Endothelial cell (in vitro differentiated cells): Measurements from ENCODE around the gene HTR3E. TPM values are rescaled to one million over a fixed set of nuclear protein-coding genes. Genes with fewer than 3 reads are reported as not detected.

ENCODE experiments used
- DNase-seq: peaks from one replicate; pipeline ENCODE4 v3.0.0; 2021; ENCODE audit warnings: low spot score
- H3K27ac Mint-ChIP-seq: one replicate; pipeline ENCODE4 v1.8.0; 2021; ENCODE audit warnings: mixed read lengths, inconsistent platforms; ENCODE audit not compliant: unreplicated experiment
- H3K27me3 Mint-ChIP-seq: one replicate; pipeline ENCODE4 v1.8.0; 2021; ENCODE audit warnings: mild to moderate bottlenecking, moderate library complexity, mixed read lengths, inconsistent platforms; ENCODE audit not compliant: unreplicated experiment
- H3K36me3 Mint-ChIP-seq: one replicate; pipeline ENCODE4 v1.8.0; 2021; ENCODE audit warnings: mild to moderate bottlenecking, low read depth, mixed read lengths, inconsistent platforms; ENCODE audit not compliant: unreplicated experiment
- H3K4me1 Mint-ChIP-seq: one replicate; pipeline ENCODE4 v1.8.0; 2021; ENCODE audit warnings: mild to moderate bottlenecking, mixed read lengths, inconsistent platforms; ENCODE audit not compliant: unreplicated experiment
- H3K4me3 Mint-ChIP-seq: one replicate; pipeline ENCODE4 v1.8.0; 2021; ENCODE audit warnings: mild to moderate bottlenecking, mixed read lengths, inconsistent platforms; ENCODE audit not compliant: unreplicated experiment
- H3K9me3 Mint-ChIP-seq: one replicate; pipeline ENCODE4 v1.8.0; 2021; ENCODE audit warnings: mixed read lengths, inconsistent platforms; ENCODE audit not compliant: unreplicated experiment
- total RNA-seq: library from RNA; stranded (reverse); fragmentation: NEBNext Ultra II Directional; extraction: Animal tissue kit (Norgen Biotek cat#: 25700); gene quantifications from one replicate; pipeline ENCODE4 v1.2.1, GENCODE V29; 2021; ENCODE audit not compliant: unreplicated experiment
- TF ChIP-seq, protein P1 (sequence below): fragments of 200-600 bp; sonication (generic); IDR thresholded peaks from one replicate; pipeline ENCODE4 v1.5.0; 2021; ENCODE audit warnings: antibody characterized with exemption; ENCODE audit not compliant: unreplicated experiment

HTR3E gene
- total RNA-seq, 1 donor from 2014 or later = not detected

DNA sequence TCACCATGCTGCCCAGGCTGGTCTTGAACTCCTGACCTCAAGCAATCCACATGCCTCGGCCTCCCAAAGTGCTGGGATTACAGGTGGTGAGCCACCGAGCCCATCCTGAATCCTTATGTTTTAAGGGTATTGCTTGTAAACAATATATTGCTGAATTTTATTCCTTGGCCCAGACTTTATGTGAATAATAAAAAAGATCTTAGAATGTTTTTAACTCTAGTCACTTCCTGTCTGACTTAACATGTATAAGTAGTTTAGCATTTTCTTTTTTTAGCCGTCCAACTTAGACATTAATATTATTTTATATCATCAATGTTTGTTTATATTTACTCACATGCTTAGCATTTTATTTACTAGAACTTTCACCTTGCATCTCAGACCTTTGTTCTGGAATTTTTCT, 29.1 kb downstream of the HTR3E start:
- no peak for DNase-seq
- Mint-ChIP-seq H3K27ac (no peak overlapping the region), H3K4me1 (peaks cover 6% of the 10 kb centered on the region), H3K36me3 (no peaks in the 10 kb centered on the region), H3K27me3 (no peaks in the 10 kb centered on the region), H3K4me3 (no peak overlapping the region), H3K9me3 (no peaks in the 10 kb centered on the region)
- TF ChIP-seq, protein P1, sequence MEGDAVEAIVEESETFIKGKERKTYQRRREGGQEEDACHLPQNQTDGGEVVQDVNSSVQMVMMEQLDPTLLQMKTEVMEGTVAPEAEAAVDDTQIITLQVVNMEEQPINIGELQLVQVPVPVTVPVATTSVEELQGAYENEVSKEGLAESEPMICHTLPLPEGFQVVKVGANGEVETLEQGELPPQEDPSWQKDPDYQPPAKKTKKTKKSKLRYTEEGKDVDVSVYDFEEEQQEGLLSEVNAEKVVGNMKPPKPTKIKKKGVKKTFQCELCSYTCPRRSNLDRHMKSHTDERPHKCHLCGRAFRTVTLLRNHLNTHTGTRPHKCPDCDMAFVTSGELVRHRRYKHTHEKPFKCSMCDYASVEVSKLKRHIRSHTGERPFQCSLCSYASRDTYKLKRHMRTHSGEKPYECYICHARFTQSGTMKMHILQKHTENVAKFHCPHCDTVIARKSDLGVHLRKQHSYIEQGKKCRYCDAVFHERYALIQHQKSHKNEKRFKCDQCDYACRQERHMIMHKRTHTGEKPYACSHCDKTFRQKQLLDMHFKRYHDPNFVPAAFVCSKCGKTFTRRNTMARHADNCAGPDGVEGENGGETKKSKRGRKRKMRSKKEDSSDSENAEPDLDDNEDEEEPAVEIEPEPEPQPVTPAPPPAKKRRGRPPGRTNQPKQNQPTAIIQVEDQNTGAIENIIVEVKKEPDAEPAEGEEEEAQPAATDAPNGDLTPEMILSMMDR = no peak

DNA sequence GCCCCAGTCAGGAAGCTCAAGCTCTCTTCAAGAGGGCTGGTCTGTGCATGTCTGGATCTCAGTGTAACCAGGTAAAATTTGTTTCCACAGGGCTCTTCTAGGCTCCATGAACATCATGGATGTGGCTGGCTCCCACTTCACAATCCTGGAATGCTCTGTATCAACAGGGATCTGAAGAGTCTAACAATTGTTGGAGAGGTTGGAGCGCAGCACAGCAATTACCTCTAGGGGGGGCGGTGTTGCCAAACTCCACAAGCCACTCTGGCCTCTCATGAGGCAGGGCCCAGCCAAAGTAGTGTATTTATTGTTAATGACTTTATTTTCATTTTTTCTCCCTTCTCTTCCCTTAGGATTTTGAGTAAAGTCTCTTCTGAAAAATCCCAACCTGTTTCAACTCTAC, 32.1 kb downstream of the HTR3E start:
- Mint-ChIP-seq H3K9me3 (no peaks in the 10 kb centered on the region), H3K27me3 (no peaks in the 10 kb centered on the region), H3K4me1 (peaks cover 11% of the 10 kb centered on the region), H3K27ac (no peak overlapping the region), H3K4me3 (no peak overlapping the region), H3K36me3 (no peaks in the 10 kb centered on the region)
- peak; percentile 47 for DNase-seq
- TF ChIP-seq, protein P1 = peak; percentile 41

GRCh38 chr3:184132945-184133344, 36.1 kb downstream of the HTR3E start:
- Mint-ChIP-seq H3K27ac (no peak overlapping the region), H3K4me3 (no peak overlapping the region), H3K9me3 (no peaks in the 10 kb centered on the region), H3K27me3 (no peaks in the 10 kb centered on the region), H3K4me1 (peaks cover 23% of the 10 kb centered on the region), H3K36me3 (peaks cover 5% of the 10 kb centered on the region)
- no peak for DNase-seq
- TF ChIP-seq, protein P1 = no peak

GRCh38 chr3:184133840-184134745, 37.2 kb downstream of the HTR3E start:
- H3K4me1 Mint-ChIP-seq = peaks cover 19% of the 10 kb centered on the region
- peak overlapping the region; percentile 96 for H3K4me3 Mint-ChIP-seq
- H3K27me3 Mint-ChIP-seq = no peaks in the 10 kb centered on the region
- H3K27ac Mint-ChIP-seq = peak overlapping the region; percentile 54
- no peaks in the 10 kb centered on the region for H3K9me3 Mint-ChIP-seq
- peak; percentile 72 for DNase-seq
- H3K36me3 Mint-ChIP-seq = peaks cover 7% of the 10 kb centered on the region
- TF ChIP-seq, protein P1 = no peak

DNA sequence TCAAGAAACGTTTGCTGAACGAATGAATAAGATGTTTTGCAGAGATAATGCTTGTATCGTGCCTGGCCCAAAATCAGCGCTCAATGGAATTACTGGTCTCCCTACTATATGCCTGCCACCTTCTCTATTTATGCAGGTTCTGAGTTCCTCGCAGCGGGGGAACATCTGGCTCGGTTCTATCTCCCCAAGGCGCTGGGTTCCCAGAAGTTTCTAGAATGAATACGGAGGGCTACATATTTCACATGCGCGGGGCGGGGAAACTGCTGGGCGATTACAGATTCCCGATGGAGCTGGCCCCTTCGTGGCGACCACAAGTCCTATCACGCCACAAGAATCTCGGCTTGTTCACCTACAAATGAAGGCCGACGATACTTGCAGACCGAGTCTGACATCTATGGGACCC, 37.9 kb downstream of the HTR3E start:
- H3K4me1 Mint-ChIP-seq = peaks cover 17% of the 10 kb centered on the region
- DNase-seq = no peak
- peak overlapping the region; percentile 91 for H3K27ac Mint-ChIP-seq
- TF ChIP-seq, protein P1 = no peak
- peaks cover 7% of the 10 kb centered on the region for H3K36me3 Mint-ChIP-seq
- H3K9me3 Mint-ChIP-seq = no peaks in the 10 kb centered on the region
- peak overlapping the region; percentile 96 for H3K4me3 Mint-ChIP-seq
- no peaks in the 10 kb centered on the region for H3K27me3 Mint-ChIP-seq
